HFF-Myc (cell line): ENCODE results near the gene DCX.

ENCODE experiments used
- DNase-seq: peaks from one replicate; pipeline ENCODE4 v3.0.0-alpha.2; 2011; ENCODE audit warnings: low read depth; ENCODE audit errors: extremely low read depth
- H3K4me3 ChIP-seq: replicated peaks from 2 replicates; pipeline ENCODE4 v1.5.1; 2011; ENCODE audit warnings: low read depth, mild to moderate bottlenecking, control low read depth, low read length
- CTCF ChIP-seq: IDR thresholded peaks from 2 replicates; pipeline ENCODE4 v1.5.1; 2012; ENCODE audit warnings: mild to moderate bottlenecking, low read depth, low read length, control low read depth; ENCODE audit errors: missing control alignments

Gene DCX

GRCh38 chrX:111329370-111329769, 82.6 kb downstream of the DCX start:
- H3K4me3 ChIP-seq: no peak overlapping the region
- no peak for TF ChIP-seq CTCF
- DNase-seq: no peak

- no peak overlapping the region for H3K4me3 ChIP-seq
- DNase-seq: no peak
- TF ChIP-seq CTCF: no peak
Measured at GRCh38 chrX:111328858-111329257, 83.1 kb downstream of the DCX start.

- no peak for DNase-seq
- no peak overlapping the region for H3K4me3 ChIP-seq
- no peak for TF ChIP-seq CTCF
Measured at GRCh38 chrX:111322231-111322855, 89.6 kb downstream of the DCX start.

GRCh38 chrX:111319451-111319850, 92.5 kb downstream of the DCX start:
- no peak for TF ChIP-seq CTCF
- DNase-seq: no peak
- H3K4me3 ChIP-seq: no peak overlapping the region

- TF ChIP-seq CTCF: no peak
- no peak for DNase-seq
- no peak overlapping the region for H3K4me3 ChIP-seq
Measured at GRCh38 chrX:111318901-111319300, 93.1 kb downstream of the DCX start.

GRCh38 chrX:111309083-111309482, 102.9 kb downstream of the DCX start:
- DNase-seq: no peak
- no peak overlapping the region for H3K4me3 ChIP-seq
- no peak for TF ChIP-seq CTCF

- TF ChIP-seq CTCF: no peak
- no peak overlapping the region for H3K4me3 ChIP-seq
- no peak for DNase-seq
Measured at GRCh38 chrX:111308039-111308438, 104.0 kb downstream of the DCX start.
